AG10803 (cell line): Measurements from ENCODE around the gene DCAF4L1.

ENCODE experiments used
- DNase-seq: peaks from one replicate; pipeline ENCODE4 v3.0.0; 2010; ENCODE audit warnings: low read depth
- H3K4me3 ChIP-seq: 2 replicates; pipeline ENCODE4 v1.5.1; 2011; ENCODE audit warnings: mild to moderate bottlenecking, low read length, control low read depth
- TF ChIP-seq, protein P1 (sequence below): conservative IDR thresholded peaks from 2 replicates; pipeline ENCODE4 v1.5.1; 2011; ENCODE audit warnings: mild to moderate bottlenecking, low read length, control low read depth, inconsistent platforms

The DCAF4L1 gene

DNA sequence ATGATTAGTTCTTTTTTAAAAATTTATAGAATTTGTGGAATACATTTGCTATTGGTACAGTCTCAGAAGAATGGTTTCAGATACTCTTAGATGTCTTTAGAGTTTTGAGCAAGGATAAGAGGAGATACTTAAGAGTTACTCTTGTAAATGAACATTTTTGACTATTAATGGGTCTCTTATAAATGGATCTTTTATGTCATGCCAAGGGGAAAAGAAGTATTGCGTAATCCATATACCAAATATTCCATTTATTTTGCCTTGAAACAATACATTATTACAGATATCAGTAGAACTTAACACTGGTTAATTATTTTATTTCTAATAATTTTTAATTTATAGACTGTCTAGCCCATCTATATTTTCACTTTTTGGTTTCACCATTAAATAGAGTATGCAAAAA, 17.2 kb upstream of the DCAF4L1 start:
- no peak for DNase-seq
- no peak overlapping the region for H3K4me3 ChIP-seq
- TF ChIP-seq, protein P1, sequence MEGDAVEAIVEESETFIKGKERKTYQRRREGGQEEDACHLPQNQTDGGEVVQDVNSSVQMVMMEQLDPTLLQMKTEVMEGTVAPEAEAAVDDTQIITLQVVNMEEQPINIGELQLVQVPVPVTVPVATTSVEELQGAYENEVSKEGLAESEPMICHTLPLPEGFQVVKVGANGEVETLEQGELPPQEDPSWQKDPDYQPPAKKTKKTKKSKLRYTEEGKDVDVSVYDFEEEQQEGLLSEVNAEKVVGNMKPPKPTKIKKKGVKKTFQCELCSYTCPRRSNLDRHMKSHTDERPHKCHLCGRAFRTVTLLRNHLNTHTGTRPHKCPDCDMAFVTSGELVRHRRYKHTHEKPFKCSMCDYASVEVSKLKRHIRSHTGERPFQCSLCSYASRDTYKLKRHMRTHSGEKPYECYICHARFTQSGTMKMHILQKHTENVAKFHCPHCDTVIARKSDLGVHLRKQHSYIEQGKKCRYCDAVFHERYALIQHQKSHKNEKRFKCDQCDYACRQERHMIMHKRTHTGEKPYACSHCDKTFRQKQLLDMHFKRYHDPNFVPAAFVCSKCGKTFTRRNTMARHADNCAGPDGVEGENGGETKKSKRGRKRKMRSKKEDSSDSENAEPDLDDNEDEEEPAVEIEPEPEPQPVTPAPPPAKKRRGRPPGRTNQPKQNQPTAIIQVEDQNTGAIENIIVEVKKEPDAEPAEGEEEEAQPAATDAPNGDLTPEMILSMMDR, result no peak

DNA sequence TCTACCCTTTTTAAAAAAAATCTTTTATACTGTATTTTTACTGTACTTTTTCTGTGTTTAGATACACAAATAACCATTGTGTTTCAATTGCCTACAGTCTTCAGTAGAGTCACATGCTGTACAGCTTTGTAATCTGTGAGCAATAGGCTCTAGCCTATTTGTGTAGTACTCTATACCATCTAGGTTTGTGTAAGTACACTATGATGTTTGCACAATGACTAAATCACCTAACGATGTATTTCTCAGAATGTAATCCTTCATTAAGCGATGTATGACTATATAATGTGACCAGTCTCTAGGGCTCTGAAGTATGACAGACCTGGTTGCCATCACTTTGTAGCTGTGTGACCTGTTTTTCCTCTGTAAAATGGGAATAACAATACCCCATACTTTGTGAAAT, 14.2 kb upstream of the DCAF4L1 start:
- no peak for DNase-seq
- H3K4me3 ChIP-seq, result no peak overlapping the region
- TF ChIP-seq, protein P1, result no peak

DNA sequence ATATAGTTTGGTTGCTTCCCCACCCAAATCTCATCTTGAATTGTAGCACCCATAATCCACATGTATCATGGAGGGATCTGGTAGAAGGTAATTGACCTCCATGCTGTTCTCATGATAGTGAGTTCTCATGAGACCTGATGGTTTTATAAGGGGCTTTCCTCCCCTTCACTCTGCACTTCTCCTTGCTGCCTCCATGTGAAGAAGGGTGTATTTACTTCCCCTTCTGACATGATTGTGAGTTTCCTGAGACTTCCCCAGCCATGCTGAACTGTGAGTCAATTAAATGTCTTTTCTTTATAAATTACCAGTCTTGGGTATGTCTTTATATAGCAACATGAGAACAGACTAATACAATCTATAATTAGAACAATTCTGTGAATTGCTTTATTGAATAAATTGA, 11.9 kb upstream of the DCAF4L1 start:
- DNase-seq, result no peak

DNA sequence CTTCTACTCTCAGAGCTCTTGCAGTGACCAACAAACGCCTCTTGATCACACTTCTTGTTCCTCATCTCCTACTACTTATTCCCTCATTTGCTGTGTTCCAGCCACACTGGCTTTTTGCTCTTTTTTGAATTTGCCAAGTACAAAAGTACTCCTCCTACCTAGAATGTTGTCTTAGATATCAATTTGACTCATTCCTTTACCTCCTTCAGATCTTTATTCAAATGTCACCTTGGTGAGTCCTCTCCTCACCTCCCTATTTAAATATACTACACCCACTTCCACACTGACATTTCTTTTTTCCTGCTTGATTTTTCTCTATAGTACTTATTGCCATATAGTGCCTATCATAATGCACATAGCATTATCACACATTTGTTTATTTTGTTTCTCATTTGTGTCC, 6.2 kb upstream of the DCAF4L1 start:
- no peak for DNase-seq
- no peak overlapping the region for H3K4me3 ChIP-seq
- TF ChIP-seq, protein P1, result no peak

More for the DNA sequence above, 11.9 kb upstream of the DCAF4L1 start:
- H3K4me3 ChIP-seq, result no peak overlapping the region
- TF ChIP-seq, protein P1, result no peak

DNA sequence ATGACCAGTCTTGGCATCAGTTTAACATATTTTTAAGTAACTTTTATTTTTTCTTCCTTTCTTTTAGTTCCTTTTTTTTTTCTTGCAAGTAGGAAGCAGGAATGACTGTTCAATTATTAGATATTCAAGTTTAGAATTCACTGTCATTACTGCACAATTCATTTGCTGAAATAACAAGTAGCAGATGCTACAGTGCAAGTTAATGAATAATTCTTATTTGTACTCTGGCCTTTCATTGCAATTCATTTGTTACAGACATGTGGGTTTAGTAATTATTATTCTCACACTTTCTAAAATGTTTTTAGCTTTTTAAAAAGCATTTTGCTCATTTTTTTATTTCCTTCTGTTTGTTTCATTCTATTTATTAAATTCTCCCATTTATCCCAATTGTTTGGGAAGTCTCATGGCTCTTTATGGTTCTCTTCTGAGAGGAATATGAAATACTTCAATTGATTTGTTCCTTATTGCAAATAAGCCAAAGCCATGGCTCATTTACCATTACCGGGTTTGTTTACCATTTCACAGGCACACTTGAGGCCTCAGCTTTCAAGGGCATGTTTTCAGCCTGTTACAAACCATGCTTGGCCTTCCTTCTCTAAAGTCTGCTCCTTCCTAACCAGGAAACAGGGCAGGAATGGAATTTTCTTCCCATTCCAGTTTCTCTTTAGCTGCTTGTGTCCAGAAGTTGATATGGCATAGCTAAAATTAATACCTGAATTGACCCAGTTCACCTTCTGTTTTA, 4.6 kb upstream of the DCAF4L1 start:
- no peak overlapping the region for H3K4me3 ChIP-seq
- TF ChIP-seq, protein P1, result no peak
- peak; percentile 0 for DNase-seq

DNA sequence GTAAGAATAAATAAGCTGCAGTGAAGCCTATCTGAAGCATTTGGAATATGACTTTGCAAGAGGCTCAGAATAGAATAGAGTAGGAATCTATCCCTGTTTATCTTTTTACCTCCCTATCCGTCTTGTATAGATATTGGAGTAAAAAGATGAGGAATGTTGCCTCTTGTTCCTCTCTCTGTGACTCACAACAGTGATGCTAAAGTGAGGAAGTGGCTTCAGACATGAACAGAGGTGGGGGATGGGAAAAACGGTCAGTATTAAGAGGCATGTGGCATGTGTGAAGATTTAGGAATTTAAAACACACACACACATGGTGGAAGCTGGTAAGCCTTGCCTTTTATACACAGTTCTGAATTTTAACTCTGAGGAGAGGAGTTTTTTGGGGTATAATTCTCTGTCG, 3.8 kb upstream of the DCAF4L1 start:
- TF ChIP-seq, protein P1, result no peak
- no peak overlapping the region for H3K4me3 ChIP-seq
- DNase-seq, result peak; percentile 48

DNA sequence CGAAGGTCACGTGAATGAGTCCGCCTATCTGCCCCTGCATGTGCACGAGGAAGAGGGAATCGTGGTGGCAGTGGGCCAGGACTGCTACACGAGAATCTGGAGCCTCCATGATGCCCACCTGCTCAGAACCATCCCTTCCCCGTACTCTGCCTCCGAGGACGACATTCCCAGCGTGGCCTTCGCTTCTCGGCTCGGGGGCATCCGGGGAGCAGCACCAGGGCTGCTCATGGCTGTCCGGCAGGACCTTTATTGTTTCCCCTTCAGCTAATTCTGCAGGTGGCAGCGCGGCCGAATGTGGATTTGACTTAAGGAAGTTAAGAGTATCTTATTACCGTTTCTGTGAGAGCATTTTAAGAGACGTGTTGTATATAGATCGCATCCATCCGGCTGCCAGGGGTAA, 1.2 kb downstream of the DCAF4L1 start:
- no peak for DNase-seq
- TF ChIP-seq, protein P1, result no peak
- no peak overlapping the region for H3K4me3 ChIP-seq
